GM21528 (cell line): ENCODE data around the gene TMEM263.
"Not testable (repeated sequence)": the region's sequence is repeated elsewhere in the genome, so short reads cannot be mapped to it uniquely, and the experiment has no call there.

Experiments used
- ATAC-seq: cut with Tn5 transposase; IDR thresholded peaks from one replicate; pipeline ENCODE4 v1.9.1; 2021; ENCODE audit warnings: mild to moderate bottlenecking, moderate library complexity; ENCODE audit not compliant: unreplicated experiment, low FRiP score

Gene TMEM263

GRCh38 chr12:106984588-106985137, 29.0 kb downstream of the TMEM263 start:
- ATAC-seq: no peak

GRCh38 chr12:106985479-106985878, 29.8 kb downstream of the TMEM263 start:
- ATAC-seq: no peak

DNA sequence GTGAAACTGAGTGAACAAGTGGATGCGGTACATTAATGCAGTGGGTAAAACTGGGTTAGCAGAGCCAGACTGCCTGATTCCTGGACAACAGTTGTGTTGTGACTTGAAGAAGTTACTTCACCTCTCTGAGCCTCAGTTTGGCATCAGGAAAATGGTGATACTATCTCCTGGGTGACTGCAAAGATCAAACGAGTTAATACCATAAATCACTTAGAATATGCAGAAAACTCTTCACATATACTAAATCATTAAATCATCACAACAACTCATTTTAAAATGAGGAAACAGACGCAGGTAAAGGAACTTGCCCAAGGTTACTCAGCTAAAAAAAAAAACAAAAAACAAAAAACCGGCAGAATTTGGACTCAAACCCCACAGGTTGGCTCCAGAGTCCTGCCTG, 30.4 kb downstream of the TMEM263 start:
- ATAC-seq: no peak

DNA sequence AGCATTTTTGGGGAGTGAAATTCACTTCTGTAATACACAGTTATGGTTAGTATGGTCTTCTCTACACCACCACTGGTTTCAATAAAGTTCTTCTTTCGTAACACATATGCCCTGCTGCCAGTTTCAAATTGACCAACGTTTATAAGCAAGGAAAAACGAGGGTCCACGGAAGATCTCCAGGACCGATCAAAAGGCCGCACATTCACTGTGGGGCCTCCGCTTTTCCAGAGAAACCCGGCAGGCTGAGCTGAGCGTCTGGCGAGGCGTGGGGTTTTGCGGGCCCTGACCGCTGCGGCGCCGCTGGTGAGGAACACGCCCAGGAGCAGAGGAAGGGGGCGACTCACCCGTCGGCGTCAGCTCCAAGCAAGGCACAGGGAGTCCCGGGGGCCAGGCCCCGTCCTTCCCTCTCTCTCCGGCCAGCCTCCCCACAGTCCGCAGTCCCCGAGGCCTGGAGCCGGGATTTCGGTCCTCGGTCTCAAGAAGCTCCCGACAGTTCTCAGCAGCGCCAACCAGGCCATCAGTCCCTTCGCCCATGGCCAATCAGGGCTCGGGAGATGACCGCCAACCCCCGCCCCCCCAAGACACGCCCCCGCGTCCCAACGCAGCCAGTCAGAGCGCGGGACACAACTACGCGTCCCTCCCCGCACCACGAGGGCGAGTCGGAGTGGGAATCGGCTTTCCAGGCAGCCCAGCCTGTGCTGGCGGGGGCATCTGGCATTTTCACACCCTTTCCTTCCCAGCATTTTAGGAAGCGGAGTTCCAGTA, 31.1 kb downstream of the TMEM263 start, which contains the start of gene MTERF2:
TSS of gene MTERF2 (minus strand) at position 522 of the 765 bp plus-strand sequence. CDS start 8,432 bp downstream, outside the sequence.
- peak; percentile 97 for ATAC-seq

- no peak for ATAC-seq
Measured at GRCh38 chr12:106987846-106988245, 32.1 kb downstream of the TMEM263 start.

- ATAC-seq: no peak
Measured at GRCh38 chr12:106994579-106995220, 39.0 kb downstream of the TMEM263 start.

DNA sequence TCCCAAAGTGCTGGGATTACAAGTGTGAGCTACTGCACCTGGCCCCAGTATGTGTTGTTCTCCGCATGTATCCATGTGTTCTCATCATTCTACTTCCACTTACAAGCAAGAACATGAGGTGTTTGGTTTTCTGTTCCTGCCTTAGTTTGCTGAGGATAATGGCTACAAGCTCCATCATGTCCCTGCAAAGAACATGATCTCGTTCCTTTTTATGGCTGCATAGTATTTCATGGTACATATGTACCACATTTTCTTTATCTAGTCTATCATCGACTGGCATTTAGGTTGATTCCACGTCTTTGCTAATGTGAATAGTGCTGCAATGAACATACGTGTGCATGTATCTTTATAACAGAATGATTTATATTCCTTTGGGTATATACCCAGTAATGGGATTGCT, 40.4 kb downstream of the TMEM263 start:
- not testable (repeated sequence) for ATAC-seq

- no peak for ATAC-seq
Measured at GRCh38 chr12:106997916-106998315, 42.2 kb downstream of the TMEM263 start.

DNA sequence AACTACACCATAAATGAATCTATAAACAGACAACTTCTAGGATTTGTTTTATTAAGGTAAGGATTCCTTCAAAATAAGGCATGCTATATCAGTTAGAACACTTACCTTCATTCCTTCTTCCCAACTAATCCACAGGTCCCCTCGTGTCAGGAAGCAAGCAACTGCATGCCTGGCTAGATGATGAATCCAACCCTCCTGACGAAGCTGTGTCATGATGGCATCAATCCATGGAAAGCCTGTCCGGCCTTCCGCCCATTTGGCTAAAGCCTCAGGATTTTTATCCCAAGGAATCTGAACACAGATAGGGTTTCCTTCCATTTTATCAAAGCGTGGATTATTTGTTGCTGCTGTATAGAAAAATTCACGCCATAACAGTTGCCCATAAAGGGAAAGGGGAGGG, 43.7 kb downstream of the TMEM263 start:
- ATAC-seq: no peak

DNA sequence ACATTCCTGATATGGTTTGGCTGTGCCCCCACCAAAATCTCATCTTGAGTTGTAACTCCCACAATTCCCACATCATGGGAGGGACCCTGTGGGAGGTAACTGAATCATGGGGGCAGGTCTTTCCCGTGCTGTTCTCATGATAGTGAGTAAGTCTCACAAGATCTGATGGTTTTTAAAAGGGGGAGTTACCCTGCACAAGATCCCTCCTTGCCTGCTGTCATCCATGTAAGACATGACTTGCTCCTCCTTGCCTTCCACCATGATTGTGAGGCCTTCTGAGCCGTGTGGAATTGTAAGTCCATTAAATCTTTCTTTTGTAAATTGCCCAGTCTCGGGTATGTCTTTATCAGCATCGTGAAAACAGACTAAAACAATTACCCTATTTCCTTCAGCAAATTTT, 47.0 kb downstream of the TMEM263 start:
- ATAC-seq: not testable (repeated sequence)

- ATAC-seq: no peak
Measured at GRCh38 chr12:107007411-107007810, 51.7 kb downstream of the TMEM263 start.

DNA sequence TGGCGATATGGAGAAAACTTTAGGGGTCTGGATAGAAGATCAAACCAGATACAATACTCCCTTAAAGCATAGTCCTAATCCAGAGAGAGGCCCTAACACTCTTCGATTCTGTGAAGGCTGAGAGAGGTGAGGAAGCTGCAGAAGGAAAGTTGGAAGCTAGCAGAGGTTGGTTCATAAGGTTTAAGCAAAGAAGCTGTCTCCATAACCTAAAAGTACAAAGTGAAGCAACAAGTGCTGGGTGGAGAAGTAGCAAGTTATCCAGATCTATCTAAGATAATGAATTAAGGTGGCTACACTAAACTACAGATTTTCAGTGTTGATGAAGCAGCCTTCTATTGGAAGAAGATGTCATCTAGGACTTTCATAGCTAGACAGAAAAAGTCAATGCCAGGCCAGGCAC, 55.8 kb downstream of the TMEM263 start:
- no peak for ATAC-seq

- ATAC-seq: no peak
Measured at GRCh38 chr12:107012736-107013425, 57.2 kb downstream of the TMEM263 start.

- ATAC-seq: no peak
Measured at GRCh38 chr12:107014055-107014454, 58.3 kb downstream of the TMEM263 start.

DNA sequence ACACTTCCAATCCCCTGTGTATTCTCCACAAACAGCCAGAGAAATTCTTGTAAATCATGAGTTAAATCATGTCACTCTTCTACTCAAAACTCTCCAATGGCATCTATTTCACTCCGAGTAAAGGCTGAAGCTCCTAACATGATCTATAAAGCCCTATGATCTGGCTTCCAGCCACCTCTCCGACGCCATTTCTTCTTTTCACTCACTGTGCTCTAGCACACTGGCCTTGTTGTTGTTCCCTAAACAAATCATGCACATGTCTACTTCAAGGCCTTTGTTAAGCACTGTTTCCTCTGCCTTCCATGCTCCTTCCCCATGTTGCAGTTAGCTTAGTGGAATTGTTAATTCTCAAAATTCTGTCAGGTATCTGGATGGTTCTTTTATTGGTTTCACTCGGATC, 61.3 kb downstream of the TMEM263 start:
- no peak for ATAC-seq

- ATAC-seq: no peak
Measured at GRCh38 chr12:107019546-107019945, 63.8 kb downstream of the TMEM263 start.
